Frontal cortex (tissue), 4 donors: ENCODE measurements around the gene ENGASE. TPM values are rescaled to one million over a fixed set of nuclear protein-coding genes. Genes with fewer than 3 reads are reported as not detected.

Source experiments
- DNase-seq, 2 donors: peaks; one replicate each; pipeline ENCODE4 v3.0.0; 2012; ENCODE audit warnings: low spot score in 2 of 2
- FAIRE-seq: peaks from 2 replicates; lab custom pipeline; 2012; peaks lifted over from hg19 to GRCh38; lab: Jason Lieb, UNC
- total RNA-seq: library from RNA; depleted of rRNA; stranded (reverse); fragments of >200 nt; gene quantifications from one replicate; pipeline ENCODE4 v1.2.3, GENCODE V29; 2014
- donor health status: control.
- donor health status: control.
- donor health status: control.

The ENGASE gene
- total RNA-seq, 1 donor from 2014 or later = 11.0 TPM

- no peak for DNase-seq
- FAIRE-seq = no peak
Observed at GRCh38 chr17:79126139-79126538, 51.5 kb downstream of the ENGASE start.

GRCh38 chr17:79127534-79128135 lies 53.0 kb downstream of the ENGASE start:
- FAIRE-seq = no peak
- no peak for DNase-seq

DNA sequence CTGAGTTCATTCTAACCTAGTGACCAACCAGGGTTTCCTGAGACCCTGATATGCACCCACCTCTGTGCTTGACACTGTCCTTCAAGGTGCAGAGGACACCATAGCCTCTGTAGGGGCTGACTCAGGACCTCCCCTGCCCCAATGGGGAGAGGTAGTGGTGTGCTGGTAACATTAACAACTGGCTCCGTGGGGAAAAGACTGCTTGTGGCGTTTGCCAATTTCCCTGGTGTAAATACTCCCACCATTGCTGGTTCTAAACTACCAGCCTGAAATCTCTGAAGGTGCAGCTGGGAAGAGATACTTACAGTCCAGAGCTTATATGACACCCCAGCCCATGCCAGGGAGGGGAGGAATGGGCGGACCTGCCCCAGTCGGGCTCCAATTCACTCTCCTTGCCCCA lies 54.9 kb downstream of the ENGASE start:
- DNase-seq (no peak), FAIRE-seq (no peak)

DNA sequence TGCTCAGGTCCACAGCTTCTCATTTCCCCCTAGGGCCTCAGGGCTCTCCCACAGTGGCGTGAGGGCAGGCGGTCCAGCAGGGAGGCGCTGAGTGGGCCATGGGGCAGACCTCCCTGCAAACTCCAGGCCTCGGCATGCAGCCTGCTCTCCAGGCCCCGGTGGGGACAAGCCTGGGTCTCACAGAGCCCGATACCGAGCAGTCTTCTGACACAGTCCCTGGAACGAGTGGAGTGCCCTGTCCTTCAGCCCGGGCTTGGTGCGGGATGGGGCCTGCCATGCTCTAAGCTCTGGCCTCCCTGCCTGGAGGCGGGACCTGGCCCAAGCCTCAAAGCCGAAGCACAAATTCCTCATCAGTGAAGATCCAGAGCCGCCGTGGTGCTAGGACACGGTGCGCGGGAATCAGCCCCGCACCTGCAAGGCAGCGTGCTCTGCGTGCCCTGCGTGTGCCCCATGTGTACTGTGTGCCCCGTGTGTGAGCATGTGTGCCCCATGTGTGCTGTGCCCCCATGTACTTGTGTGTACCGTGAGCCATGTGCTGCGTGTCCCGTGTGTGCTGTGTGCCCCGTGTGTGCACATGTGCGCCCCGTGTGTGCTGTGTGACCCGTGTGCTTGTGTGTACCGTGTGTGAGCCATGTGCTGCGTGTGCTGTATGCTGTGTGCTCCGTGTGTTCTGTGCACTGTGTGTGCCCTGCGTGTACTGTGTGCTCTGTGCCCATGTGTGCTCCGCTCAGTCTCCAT lies 56.1 kb downstream of the ENGASE start:
- FAIRE-seq (no peak), DNase-seq (no peak)

DNA sequence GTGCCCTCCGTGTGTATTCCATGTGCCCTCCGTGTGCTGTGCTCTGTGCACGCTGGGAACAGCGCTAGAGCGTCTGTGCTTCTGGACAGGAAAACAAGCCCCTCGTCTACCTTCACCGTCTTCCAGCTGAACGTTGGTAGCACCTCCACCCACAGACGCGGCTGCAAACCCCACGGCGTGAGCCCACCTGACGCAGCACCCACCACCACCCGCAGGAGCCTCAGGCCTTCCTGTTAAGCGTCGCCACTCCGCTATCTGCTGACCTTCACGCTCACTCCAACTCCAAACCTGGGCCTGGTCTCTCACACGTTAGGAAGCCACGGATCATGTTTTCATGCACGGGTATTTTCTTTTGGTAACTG lies 56.6 kb downstream of the ENGASE start:
- FAIRE-seq (no peak), DNase-seq (no peak)

- FAIRE-seq (no peak), DNase-seq (no peak)
Observed at GRCh38 chr17:79131701-79132100, 57.1 kb downstream of the ENGASE start.

- FAIRE-seq (no peak), DNase-seq (no peak)
Observed at GRCh38 chr17:79132271-79133064, 57.8 kb downstream of the ENGASE start.

GRCh38 chr17:79133214-79133613 lies 58.6 kb downstream of the ENGASE start:
- FAIRE-seq (no peak), DNase-seq (no peak)

DNA sequence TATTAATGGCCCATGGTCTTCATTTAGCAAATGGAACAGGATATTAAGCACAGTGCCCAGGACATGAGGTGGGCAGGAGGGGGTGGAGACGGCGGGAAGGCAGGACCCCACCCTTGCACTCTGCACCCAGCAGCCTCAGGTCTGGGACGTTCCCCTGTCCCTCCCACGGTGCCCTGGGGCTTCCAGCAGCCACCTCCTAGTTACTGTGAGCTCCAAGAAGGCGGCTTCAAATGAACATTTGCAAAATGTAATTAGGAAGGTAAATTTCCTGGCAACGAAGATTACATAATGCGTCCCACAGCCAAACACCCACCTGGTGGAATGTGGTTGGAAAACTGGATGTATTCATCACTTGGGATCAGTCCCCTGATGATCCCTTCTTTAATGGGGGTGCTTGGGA lies 59.4 kb downstream of the ENGASE start:
- DNase-seq = no peak
- no peak for FAIRE-seq

DNA sequence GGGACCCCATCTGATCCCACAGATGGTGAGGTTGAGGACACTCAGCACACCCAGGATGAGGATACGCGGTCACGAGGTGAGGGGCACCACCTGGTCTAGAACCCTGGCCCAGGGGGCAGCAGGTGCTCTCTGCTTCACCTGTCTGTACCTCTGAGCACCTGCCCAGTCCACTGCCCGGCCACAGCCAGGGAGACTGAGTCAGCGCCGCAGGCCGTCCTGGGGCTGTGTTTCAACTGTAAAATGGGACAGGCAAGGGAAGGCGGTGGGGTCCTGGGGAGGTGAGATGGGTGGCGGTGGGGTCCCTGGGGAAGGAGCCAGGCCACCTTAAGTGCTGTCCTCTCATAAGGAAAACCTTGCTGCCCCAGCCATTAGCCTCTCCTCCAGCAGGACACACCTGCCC lies 60.4 kb downstream of the ENGASE start:
- no peak for DNase-seq
- no peak for FAIRE-seq

DNA sequence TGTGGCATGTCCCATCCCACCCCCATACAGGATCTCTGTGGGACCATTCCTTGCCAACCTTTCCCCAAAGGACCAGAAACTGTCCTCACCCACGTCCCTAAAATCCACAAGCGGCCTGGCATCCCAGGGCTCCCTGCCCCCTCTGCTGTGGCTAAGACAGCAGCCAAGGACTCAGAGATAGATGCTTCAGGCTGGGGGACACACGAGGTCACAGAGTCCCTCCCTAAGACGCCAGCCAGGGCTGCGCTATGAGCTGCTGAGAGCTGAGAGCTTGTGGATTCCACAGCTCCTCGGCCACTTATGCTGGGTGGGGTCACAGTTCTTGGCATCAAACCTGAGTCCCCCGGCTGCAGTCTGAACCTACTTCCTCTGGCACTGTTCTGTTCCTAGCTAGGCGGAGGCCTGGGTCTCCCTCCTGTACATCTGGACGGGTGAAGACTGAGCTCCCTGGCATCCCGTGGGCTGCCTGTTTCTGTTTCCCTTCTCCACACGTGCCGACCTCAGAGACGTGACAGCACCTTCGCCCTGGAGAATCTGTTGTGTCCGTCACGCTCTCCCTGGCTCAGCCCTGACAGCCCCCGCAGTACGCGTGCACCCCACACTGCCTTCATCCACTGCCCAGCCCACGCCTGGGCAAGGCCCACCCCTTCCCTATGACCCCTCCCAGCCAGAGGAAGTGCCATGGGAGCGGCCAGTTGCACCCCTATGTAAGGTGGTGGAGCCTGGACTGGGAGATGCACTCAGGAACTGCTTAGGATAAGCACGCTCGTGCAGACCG lies 61.2 kb downstream of the ENGASE start:
- no peak for DNase-seq
- FAIRE-seq = no peak

Other genes starting within 250 kb of the ENGASE start
- 18.8 TPM for gene USP36, start 234.0 kb upstream of the ENGASE start, total RNA-seq
- gene CEP295NL, start 171.6 kb upstream of the ENGASE start, total RNA-seq = 1.2 TPM
- 33.8 TPM for gene TIMP2, start 149.4 kb upstream of the ENGASE start, total RNA-seq
- 10.6 TPM for gene LGALS3BP, start 94.9 kb upstream of the ENGASE start, total RNA-seq
- gene CANT1, start 65.1 kb upstream of the ENGASE start, total RNA-seq = 17.5 TPM
- 0.41 TPM for gene C1QTNF1, start 50.7 kb upstream of the ENGASE start, total RNA-seq